HG03354 (cell line): ENCODE data around the gene CD109.
"Not testable (repeated sequence)": the region's sequence is repeated elsewhere in the genome, so short reads cannot be mapped to it uniquely, and the experiment has no call there.

Experiments
- ATAC-seq: cut with Tn5 transposase; IDR thresholded peaks from one replicate; pipeline ENCODE4 v1.9.1; 2021; ENCODE audit warnings: mild to moderate bottlenecking; ENCODE audit not compliant: unreplicated experiment, poor library complexity, severe bottlenecking

Gene CD109

GRCh38 chr6:73680289-73680918 is 15.6 kb upstream of the CD109 start:
- ATAC-seq = no peak

GRCh38 chr6:73683574-73683973 is 12.4 kb upstream of the CD109 start:
- ATAC-seq = not testable (repeated sequence)

GRCh38 chr6:73688351-73688750 is 7.7 kb upstream of the CD109 start:
- no peak for ATAC-seq

- ATAC-seq = no peak
Measured at GRCh38 chr6:73690056-73690455, 5.9 kb upstream of the CD109 start.

- ATAC-seq = no peak
Measured at GRCh38 chr6:73691512-73691911, 4.5 kb upstream of the CD109 start.

GRCh38 chr6:73694711-73695411 is 1.1 kb upstream of the CD109 start:
- ATAC-seq = no peak

- no peak for ATAC-seq
Measured at GRCh38 chr6:73696966-73697655, 1.1 kb downstream of the CD109 start.

- no peak for ATAC-seq
Measured at GRCh38 chr6:73699676-73700459, 3.9 kb downstream of the CD109 start.

- ATAC-seq = no peak
Measured at GRCh38 chr6:73702444-73702843, 6.4 kb downstream of the CD109 start.

GRCh38 chr6:73703466-73703865 is 7.5 kb downstream of the CD109 start:
- no peak for ATAC-seq

GRCh38 chr6:73704260-73704659 is 8.3 kb downstream of the CD109 start:
- ATAC-seq = no peak

- no peak for ATAC-seq
Measured at GRCh38 chr6:73704798-73705197, 8.8 kb downstream of the CD109 start.

GRCh38 chr6:73706971-73707370 is 11.0 kb downstream of the CD109 start:
- ATAC-seq = no peak

- ATAC-seq = no peak
Measured at GRCh38 chr6:73710470-73710869, 14.5 kb downstream of the CD109 start.

- no peak for ATAC-seq
Measured at GRCh38 chr6:73710948-73711347, 14.9 kb downstream of the CD109 start.

GRCh38 chr6:73712535-73713173 is 16.7 kb downstream of the CD109 start:
- no peak for ATAC-seq

GRCh38 chr6:73713426-73714147 is 17.6 kb downstream of the CD109 start:
- no peak for ATAC-seq

- not testable (repeated sequence) for ATAC-seq
Measured at GRCh38 chr6:73715111-73715508, 19.1 kb downstream of the CD109 start.

- ATAC-seq = no peak
Measured at GRCh38 chr6:73719046-73719445, 23.0 kb downstream of the CD109 start.
